Fibroblast of skin of right biceps (primary cell): ENCODE measurements around the gene EXOC8.

Experiments used
- DNase-seq: peaks from one replicate; pipeline ENCODE4 v3.0.0-alpha.2; 2013

The EXOC8 gene

DNA sequence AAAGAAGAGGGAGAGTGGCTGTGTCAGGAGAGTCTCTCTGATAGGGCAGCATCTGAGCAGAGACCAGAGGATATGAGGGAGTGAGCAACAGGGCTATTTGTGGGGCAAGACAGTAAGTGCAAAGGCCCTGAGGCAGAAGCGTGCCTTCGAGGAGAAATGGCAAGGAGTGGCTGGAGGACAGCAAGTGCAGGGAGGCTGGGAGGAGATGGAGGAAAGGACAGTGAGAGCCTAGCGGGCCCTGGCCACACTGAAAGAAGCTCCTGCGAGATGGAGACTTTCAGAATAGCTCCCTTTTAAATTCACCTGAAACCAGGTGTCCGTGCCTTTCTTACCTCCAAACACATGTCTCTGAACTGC is 25.2 kb downstream of the EXOC8 start:
- no peak for DNase-seq

DNA sequence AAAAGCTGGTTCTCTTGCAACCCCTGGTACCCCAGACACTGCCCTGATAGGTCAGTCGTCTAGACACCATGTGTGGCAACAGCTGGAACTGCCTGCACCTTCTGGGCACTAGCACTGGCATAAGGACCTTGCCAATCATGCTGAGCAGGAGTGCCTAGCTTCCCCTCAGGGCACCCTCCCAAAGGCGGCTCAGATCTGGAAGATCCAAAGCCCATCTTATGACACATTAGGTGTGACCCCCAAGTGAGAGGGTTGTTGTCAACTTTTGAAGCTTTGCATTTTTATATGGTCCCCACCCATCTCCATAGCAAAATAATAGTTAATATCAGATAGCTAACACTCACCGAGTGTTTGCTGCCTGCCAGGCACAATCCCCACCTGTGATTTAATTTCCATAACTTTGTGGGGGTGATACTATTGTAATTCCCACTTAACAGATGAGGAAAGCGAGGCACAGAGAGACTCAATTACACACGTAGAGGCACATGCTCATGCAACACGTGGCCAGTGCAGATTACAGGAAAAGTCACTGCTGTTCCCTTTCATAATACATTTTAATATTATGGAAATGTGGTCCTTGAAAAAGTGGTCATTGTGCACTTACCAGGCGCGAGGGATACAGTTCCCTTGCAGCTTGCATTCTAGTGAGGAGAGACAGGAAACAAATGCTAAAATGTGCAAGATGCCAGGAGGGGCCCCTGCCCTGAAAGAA is 25.8 kb downstream of the EXOC8 start:
- no peak for DNase-seq

DNA sequence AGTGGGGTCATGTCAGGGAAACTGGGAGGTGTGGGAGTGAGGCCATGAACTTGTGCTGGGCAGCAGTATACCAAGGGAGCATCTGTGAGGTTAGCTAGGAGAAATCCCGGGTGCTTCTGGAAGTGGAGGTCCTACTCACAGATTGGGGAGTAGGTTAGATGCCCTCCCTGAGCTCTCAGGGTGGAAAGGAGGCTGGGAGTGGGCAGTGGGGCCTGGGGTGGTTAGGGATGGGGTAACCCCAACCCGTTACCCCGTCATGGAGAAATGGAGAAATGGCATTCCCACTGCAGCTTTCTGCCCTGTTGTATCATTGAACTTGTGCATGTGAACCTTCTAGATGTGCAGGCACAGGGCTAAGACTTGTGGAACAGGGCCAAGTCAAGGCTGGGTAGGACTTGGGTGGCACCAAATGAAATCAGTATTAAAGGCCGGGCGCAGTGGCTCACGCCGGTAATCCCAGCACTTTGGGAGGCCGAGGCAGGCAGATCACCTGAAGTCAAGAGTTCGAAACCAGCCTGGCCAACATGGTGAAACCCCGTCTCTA is 27.2 kb downstream of the EXOC8 start:
- no peak for DNase-seq

DNA sequence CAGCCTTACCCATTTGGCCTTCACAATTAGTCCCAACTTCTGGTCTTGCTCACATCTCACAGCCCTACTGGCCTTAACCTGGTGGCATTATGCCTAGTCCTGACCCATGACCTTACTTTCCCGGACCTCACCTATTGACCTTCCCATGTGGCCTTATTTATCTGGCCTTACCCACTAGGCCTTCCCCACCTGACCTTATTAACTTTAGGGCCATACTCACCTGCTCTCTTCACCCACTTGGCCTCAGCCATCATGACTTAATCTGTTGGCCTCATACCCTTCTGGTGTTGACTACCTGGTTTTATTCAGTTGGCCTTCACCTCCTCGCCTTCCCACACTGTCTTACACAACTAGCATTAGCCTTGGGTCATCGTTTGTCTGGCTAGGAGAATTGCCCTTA is 35.7 kb downstream of the EXOC8 start:
- DNase-seq: no peak

DNA sequence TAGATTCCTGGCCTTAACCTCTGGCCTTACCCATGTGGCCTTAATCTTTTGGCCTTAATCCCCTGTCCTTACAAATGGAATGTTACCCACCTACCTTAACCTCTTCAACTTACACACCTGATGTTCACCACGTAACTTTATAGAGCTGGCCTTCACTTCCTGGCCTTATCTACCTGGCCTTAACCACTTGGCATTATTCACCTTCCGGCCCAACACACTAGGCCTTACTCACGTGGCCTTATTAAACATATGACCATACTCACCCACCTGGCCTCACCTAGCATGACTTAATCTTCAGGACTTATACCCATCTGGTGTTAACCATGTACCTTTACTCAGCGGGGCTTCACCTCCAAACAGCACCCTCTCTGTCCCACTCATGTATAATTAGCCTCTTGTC is 41.7 kb downstream of the EXOC8 start:
- no peak for DNase-seq

DNA sequence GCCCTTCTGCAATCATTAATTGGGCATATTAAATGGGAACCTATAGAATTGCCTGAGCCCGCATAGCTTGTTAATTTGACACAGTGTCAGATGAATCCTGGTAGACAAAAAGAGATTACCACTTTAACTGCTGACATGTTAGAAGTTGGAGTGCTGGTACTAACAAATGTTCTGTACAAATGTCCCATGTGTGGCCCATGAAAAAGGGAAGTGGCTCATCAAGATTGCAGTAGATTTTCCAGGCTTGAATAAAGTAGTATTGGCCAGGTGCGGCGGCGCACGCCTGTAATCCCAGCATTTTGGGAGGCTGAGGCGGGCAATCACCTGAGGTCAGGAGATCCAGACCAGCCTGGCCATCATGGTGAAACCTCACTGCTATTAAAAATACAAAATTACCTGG is 51.0 kb downstream of the EXOC8 start:
- DNase-seq: no peak

DNA sequence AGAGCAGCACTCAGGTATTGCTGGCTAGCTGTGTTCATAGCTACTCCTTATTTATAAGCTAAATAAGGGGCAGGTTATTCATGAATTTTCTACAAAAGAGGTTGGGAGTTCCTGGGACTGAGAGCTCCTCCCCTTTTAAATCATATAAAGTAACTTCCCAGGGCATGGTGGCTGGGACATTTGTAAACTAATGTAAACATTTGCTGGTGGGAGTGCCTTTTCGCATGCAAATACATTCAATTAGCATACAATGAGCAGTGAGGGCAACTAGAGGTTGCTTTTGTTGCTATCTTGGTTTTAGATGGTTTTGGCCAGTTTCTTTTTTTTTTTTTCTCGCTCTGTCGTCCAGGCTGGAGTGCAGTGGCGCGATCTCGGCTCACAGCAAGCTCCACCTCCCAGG is 53.2 kb downstream of the EXOC8 start:
- DNase-seq: no peak
